Measurements from ENCODE around the gene KDM4C. TPM values are rescaled to one million over a fixed set of nuclear protein-coding genes. Genes with fewer than 3 reads are reported as not detected.

The KDM4C gene
- 10 to 100 TPM; 12.8 to 31.5 TPM for total RNA-seq
- polyA plus RNA-seq (2013, experiment 1 of 2): 10.3 TPM
- polyA plus RNA-seq (2013, experiment 2 of 2): 9.4 TPM
- long read RNA-seq, experiment 1, partial matches to known transcripts: 0 of 4 reads
- long read RNA-seq, experiment 1, other reads (novel, unspliced or antisense): 3 of 4 reads
- long read RNA-seq, experiment 2, full-length matches to known transcripts: 7 of 18 reads
- long read RNA-seq, experiment 2, partial matches to known transcripts: 7 of 18 reads
- long read RNA-seq, experiment 2, other reads (novel, unspliced or antisense): 4 of 18 reads
- long read RNA-seq, experiment 3, full-length matches to known transcripts: 41 of 68 reads
- long read RNA-seq, experiment 3, partial matches to known transcripts: 8 of 68 reads
- long read RNA-seq, experiment 3, other reads (novel, unspliced or antisense): 19 of 68 reads
- long read RNA-seq, experiment 4, partial matches to known transcripts: 0 of 1 reads
- long read RNA-seq, experiment 4, other reads (novel, unspliced or antisense): 0 of 1 reads

DNA sequence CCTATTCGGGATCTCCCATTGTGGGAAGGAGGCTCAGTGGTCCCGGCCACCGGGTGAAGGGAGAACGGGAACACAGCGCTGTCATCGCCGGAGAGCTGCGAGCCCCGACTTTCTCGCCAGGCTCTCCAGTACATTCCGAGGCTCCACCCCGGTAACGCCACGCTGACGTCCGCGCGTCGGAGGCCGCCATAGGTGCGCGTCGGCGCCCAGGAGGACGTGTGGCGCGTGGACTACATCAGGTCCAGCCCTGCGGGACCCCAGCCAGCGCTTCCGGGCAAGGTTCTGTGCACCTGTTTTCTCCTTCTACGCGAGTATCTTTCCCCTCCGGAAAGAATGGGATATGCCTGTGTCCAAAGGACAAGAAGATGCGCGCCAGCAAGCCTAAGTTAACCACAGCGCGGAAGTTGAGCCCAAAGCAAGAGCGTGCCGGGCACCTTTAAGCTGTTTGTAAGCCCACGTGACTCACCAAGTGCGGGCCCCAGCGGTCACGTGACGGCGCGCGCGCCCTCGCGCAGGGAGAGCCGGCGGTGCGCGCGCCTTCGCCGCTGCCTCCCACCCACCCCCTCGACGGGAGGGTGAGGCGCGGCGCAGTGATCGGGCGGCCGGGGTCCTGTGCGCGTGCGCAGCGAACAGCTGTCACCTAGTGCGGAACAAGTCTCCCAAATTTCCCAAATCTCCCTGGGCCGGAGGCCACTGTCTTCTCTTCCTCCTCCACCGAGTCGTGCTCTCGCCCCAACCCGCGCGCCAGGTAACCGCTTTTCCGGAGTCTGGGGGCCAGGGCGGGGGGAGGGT lies at the start of gene KDM4C:
TSS of gene KDM4C (plus strand) at position 518 of the 792 bp plus-strand sequence. CDS start 35,016 bp downstream, outside the sequence.
- Histone ChIP-seq H3K9ac (ENCODE audit: extremely low read depth, low read length, poor library complexity, severe bottlenecking) (peak within 1 kb of the TSS; percentile 78), H3K36me3 (ENCODE audit: control insufficient read depth, insufficient read depth, low read length) (no peaks in the 10 kb centered on the region), H3K27ac (ENCODE audit: low read depth, low read length) (peak within 1 kb of the TSS; percentile 88), H3K4me1 (ENCODE audit: control insufficient read depth, insufficient read depth, low read length) (no peaks in the 10 kb centered on the region), H3K27me3 (ENCODE audit: control insufficient read depth, insufficient read depth, low read length, poor library complexity, severe bottlenecking) (no peaks in the 10 kb centered on the region), H3K4me3 (ENCODE audit: low read length) (peak within 1 kb of the TSS; percentile 99), H3K9me3 (ENCODE audit: control insufficient read depth, low read length) (no peaks in the 10 kb centered on the region)
- Mint-ChIP-seq H3K4me3 (peak within 1 kb of the TSS; percentile 90), H3K4me1 (peaks cover 12% of the 10 kb centered on the region), H3K27me3 (ENCODE audit: insufficient read depth) (no peaks in the 10 kb centered on the region), H3K36me3 (ENCODE audit: low read depth) (no peaks in the 10 kb centered on the region), H3K9me3 (no peaks in the 10 kb centered on the region), H3K27ac (peak within 1 kb of the TSS; percentile 100)
- no peak for TF ChIP-seq CTCF (conservative IDR thresholded peaks at IDR 0.05)
- WGBS, 2 experiments (ENCODE audit: insufficient coverage in 1 of 2, insufficient read length in 1 of 2): 0% methylated on average over 11 to 80 of the region's 80 CpGs
- peak; percentile 99 for DNase-seq

- Histone ChIP-seq H3K4me1 (ENCODE audit: control insufficient read depth, insufficient read depth, low read length) (peaks cover 3% of the 10 kb centered on the region), H3K27me3 (ENCODE audit: control insufficient read depth, insufficient read depth, low read length, poor library complexity, severe bottlenecking) (no peaks in the 10 kb centered on the region), H3K9me3 (ENCODE audit: control insufficient read depth, low read length) (peaks cover 17% of the 10 kb centered on the region), H3K4me3 (ENCODE audit: low read length) (no peak overlapping the region), H3K9ac (ENCODE audit: extremely low read depth, low read length, poor library complexity, severe bottlenecking) (no peak overlapping the region), H3K27ac (ENCODE audit: low read depth, low read length) (no peak overlapping the region), H3K36me3 (ENCODE audit: control insufficient read depth, insufficient read depth, low read length) (no peaks in the 10 kb centered on the region)
- no peak for TF ChIP-seq CTCF (conservative IDR thresholded peaks at IDR 0.05)
- Mint-ChIP-seq H3K4me1 (peaks cover 3% of the 10 kb centered on the region), H3K9me3 (peaks cover 3% of the 10 kb centered on the region), H3K36me3 (ENCODE audit: low read depth) (no peaks in the 10 kb centered on the region), H3K27ac (no peak overlapping the region), H3K27me3 (ENCODE audit: insufficient read depth) (no peaks in the 10 kb centered on the region), H3K4me3 (no peak overlapping the region)
- no peak for DNase-seq
- WGBS, 2 experiments (ENCODE audit: insufficient coverage in 1 of 2, insufficient read length in 1 of 2): 88 to 92% methylated on average over 1 to 2 of the region's 2 CpGs
Measured at GRCh38 chr9:6708732-6709131, 49.0 kb upstream of the KDM4C start.

DNA sequence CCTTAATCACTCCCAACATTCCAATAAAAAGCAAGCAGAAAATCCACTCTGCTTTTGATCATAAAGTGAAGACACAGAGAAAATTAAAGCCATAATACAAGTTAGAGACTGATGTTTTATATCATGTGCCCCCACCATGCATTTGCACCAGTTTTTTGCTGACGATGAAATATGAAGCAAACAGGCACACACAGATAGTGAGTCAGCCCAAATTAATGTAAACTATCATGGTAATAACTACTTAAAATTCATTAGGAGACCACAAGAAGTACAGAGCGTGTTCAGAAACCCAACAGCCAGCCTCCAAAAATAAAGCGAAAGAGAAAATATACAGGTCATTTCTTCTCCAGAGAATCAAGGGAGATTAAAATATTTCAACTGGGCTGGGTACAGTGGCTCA lies 46.4 kb upstream of the KDM4C start:
- Histone ChIP-seq H3K4me3 (ENCODE audit: low read length) (no peak overlapping the region), H3K27ac (ENCODE audit: low read depth, low read length) (no peak overlapping the region), H3K9ac (ENCODE audit: extremely low read depth, low read length, poor library complexity, severe bottlenecking) (no peak overlapping the region), H3K36me3 (ENCODE audit: control insufficient read depth, insufficient read depth, low read length) (no peaks in the 10 kb centered on the region), H3K9me3 (ENCODE audit: control insufficient read depth, low read length) (peaks cover 17% of the 10 kb centered on the region), H3K27me3 (ENCODE audit: control insufficient read depth, insufficient read depth, low read length, poor library complexity, severe bottlenecking) (no peaks in the 10 kb centered on the region), H3K4me1 (ENCODE audit: control insufficient read depth, insufficient read depth, low read length) (no peaks in the 10 kb centered on the region)
- Mint-ChIP-seq H3K4me1 (peaks cover 3% of the 10 kb centered on the region), H3K27ac (no peak overlapping the region), H3K27me3 (ENCODE audit: insufficient read depth) (no peaks in the 10 kb centered on the region), H3K36me3 (ENCODE audit: low read depth) (no peaks in the 10 kb centered on the region), H3K4me3 (no peak overlapping the region), H3K9me3 (peaks cover 3% of the 10 kb centered on the region)
- no peak for TF ChIP-seq CTCF (conservative IDR thresholded peaks at IDR 0.05)
- 96% methylated on average over 3 of the region's 3 CpGs for WGBS, 2 experiments (ENCODE audit: insufficient coverage in 1 of 2, insufficient read length in 1 of 2)
- DNase-seq: no peak

Data from endodermal cell (in vitro differentiated cells).